KBM-7 (cell line): ENCODE results near the gene SRSF5.
"Not testable (repeated sequence)": the region's sequence is repeated elsewhere in the genome, so short reads cannot be mapped to it uniquely, and the experiment has no call there.

Experiments
- DNase-seq: peaks from one replicate; pipeline ENCODE4 v3.0.0-alpha.2; 2015
- in situ Hi-C: fragments of 300-500 bp; cut with MboI; formaldehyde crosslinking; loops from 2 replicates; pipeline ENCODE4 v1.14.3; 2020; ENCODE audit warnings: low sequenced_read_pairs, low pct_unique_long_range_greater_than_20kb, mixed read lengths

The SRSF5 gene

GRCh38 chr14:69766984-69767368 is at the start of gene SRSF5:
Gene SRSF5 (plus strand): TSS chr14:69767142. CDS start chr14:69768157, 1,015 bp downstream.
- DNase-seq: peak; percentile 96
- in situ Hi-C loops: no loop called here

- in situ Hi-C loops: loop anchor here (10.0 kb wide), 1 partner anchor 114 kb away; no protein-coding TSS in a partner anchor
Measured at GRCh38 chr14:69718614-69719013, 48.3 kb upstream of the SRSF5 start.

GRCh38 chr14:69719501-69719951 is 47.4 kb upstream of the SRSF5 start:
- in situ Hi-C loops: loop anchor here (10.0 kb wide), 1 partner anchor 115 kb away; no protein-coding TSS in a partner anchor
- peak; percentile 90 for DNase-seq

More at GRCh38 chr14:69718614-69719013, 48.3 kb upstream of the SRSF5 start:
- DNase-seq: not testable (repeated sequence)

- in situ Hi-C loops: no loop called here
- DNase-seq: no peak
Measured at GRCh38 chr14:69720912-69721311, 46.0 kb upstream of the SRSF5 start.

GRCh38 chr14:69726761-69727511 is 40.0 kb upstream of the SRSF5 start:
- peak; percentile 84 for DNase-seq
- in situ Hi-C loops: no loop called here

GRCh38 chr14:69727860-69728259 is 39.1 kb upstream of the SRSF5 start:
- DNase-seq: no peak
- in situ Hi-C loops: no loop called here

- DNase-seq, in situ Hi-C loops: not testable (repeated sequence)
Measured at GRCh38 chr14:69731919-69732598, 34.9 kb upstream of the SRSF5 start.

- in situ Hi-C loops, DNase-seq: not testable (repeated sequence)
Measured at GRCh38 chr14:69736405-69736804, 30.5 kb upstream of the SRSF5 start.

- in situ Hi-C loops: no loop called here
- DNase-seq: no peak
Measured at GRCh38 chr14:69741055-69741454, 25.9 kb upstream of the SRSF5 start.

GRCh38 chr14:69749956-69750355 is 17.0 kb upstream of the SRSF5 start:
- in situ Hi-C loops: no loop called here
- no peak for DNase-seq

GRCh38 chr14:69750495-69750894 is 16.4 kb upstream of the SRSF5 start:
- in situ Hi-C loops: no loop called here
- DNase-seq: no peak

GRCh38 chr14:69752773-69753172 is 14.2 kb upstream of the SRSF5 start:
- in situ Hi-C loops: no loop called here
- DNase-seq: no peak

- in situ Hi-C loops: no loop called here
- no peak for DNase-seq
Measured at GRCh38 chr14:69753860-69754259, 13.1 kb upstream of the SRSF5 start.

GRCh38 chr14:69754487-69754886 is 12.5 kb upstream of the SRSF5 start:
- no peak for DNase-seq
- in situ Hi-C loops: no loop called here

- in situ Hi-C loops: no loop called here
- DNase-seq: no peak
Measured at GRCh38 chr14:69755296-69755695, 11.6 kb upstream of the SRSF5 start.

GRCh38 chr14:69755784-69756183 is 11.2 kb upstream of the SRSF5 start:
- no peak for DNase-seq
- in situ Hi-C loops: no loop called here

GRCh38 chr14:69756298-69756697 is 10.6 kb upstream of the SRSF5 start:
- in situ Hi-C loops: no loop called here
- DNase-seq: no peak

- in situ Hi-C loops: no loop called here
- DNase-seq: peak; percentile 65
Measured at GRCh38 chr14:69760810-69761209, 6.1 kb upstream of the SRSF5 start.

- DNase-seq: no peak
- in situ Hi-C loops: no loop called here
Measured at GRCh38 chr14:69763761-69764510, 3.0 kb upstream of the SRSF5 start.
